RWPE1 (cell line): ENCODE results near the gene BNIP3.

Source experiments
- CTCF ChIA-PET: fragments of 350-600 bp; sonication (Branson Sonifier 250); formaldehyde crosslinking; extraction: SDS; loops from one replicate; lab custom pipeline; 2021; lab: Yijun Ruan, JAX
- POLR2A ChIA-PET: fragments of 400-600 bp; formaldehyde crosslinking; extraction: SDS; loops from one replicate; lab custom pipeline; 2020; ENCODE audit warnings: antibody characterized with exemption; ENCODE audit not compliant: low non-redundant PET; lab: Yijun Ruan, JAX
- DNase-seq: peaks from one replicate; pipeline ENCODE4 v3.0.0; 2012; ENCODE audit warnings: low spot score
- H3K27ac ChIP-seq: fragments of 450-650 bp; 2 replicates; pipeline ENCODE4 v1.5.1; 2017
- TF ChIP-seq, protein P1 (sequence below): fragments of 450-650 bp; conservative IDR thresholded peaks from 2 replicates; pipeline ENCODE4 v1.5.1; 2017; ENCODE audit warnings: low read depth, mild to moderate bottlenecking

The BNIP3 gene

GRCh38 chr10:131972474-131973071 is 9.2 kb downstream of the BNIP3 start:
- ChIA-PET POLR2A (interaction anchor here (0.6 kb wide), 1 partner anchor 26 kb away, joined by 3 read pairs; no protein-coding TSS in a partner anchor), CTCF (interaction anchor here (0.5 to 2.1 kb wide), 3 partner anchors 51 to 1863 kb away, joined by 4 to 10 read pairs (median 6); no protein-coding TSS in a partner anchor)
- TF ChIP-seq, protein P1, sequence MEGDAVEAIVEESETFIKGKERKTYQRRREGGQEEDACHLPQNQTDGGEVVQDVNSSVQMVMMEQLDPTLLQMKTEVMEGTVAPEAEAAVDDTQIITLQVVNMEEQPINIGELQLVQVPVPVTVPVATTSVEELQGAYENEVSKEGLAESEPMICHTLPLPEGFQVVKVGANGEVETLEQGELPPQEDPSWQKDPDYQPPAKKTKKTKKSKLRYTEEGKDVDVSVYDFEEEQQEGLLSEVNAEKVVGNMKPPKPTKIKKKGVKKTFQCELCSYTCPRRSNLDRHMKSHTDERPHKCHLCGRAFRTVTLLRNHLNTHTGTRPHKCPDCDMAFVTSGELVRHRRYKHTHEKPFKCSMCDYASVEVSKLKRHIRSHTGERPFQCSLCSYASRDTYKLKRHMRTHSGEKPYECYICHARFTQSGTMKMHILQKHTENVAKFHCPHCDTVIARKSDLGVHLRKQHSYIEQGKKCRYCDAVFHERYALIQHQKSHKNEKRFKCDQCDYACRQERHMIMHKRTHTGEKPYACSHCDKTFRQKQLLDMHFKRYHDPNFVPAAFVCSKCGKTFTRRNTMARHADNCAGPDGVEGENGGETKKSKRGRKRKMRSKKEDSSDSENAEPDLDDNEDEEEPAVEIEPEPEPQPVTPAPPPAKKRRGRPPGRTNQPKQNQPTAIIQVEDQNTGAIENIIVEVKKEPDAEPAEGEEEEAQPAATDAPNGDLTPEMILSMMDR: no peak
- DNase-seq: no peak
- peak overlapping the region; percentile 48 for H3K27ac ChIP-seq

GRCh38 chr10:131971591-131971990 is 10.1 kb downstream of the BNIP3 start:
- DNase-seq: no peak
- H3K27ac ChIP-seq: no peak overlapping the region; the same call in 1 of the 2 replicates
- TF ChIP-seq, protein P1: no peak
- POLR2A ChIA-PET: no interaction called here
- CTCF ChIA-PET: interaction anchor here (0.8 to 2.1 kb wide), 2 partner anchors 10 to 52 kb away, joined by 3 to 10 read pairs; partner anchors contain the start of gene BNIP3

DNA sequence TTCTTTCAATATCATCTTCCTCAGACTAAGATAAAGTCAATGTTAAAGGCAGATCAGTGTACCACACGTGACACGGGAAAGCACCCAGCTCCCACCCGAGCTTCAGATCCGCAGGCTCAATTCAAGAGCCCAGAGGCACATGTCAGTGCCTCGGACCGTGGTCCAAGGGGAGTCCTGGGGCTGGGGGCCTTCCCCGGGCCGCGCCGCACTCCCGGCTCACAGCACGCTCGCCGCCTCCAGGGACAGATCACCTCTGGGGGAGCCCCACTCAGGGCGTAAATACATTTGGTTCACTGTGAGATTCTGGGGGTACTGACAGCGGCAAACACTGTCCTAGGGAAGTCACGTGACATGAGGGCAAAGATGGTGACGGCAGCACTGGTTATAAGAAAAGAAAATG is 10.8 kb downstream of the BNIP3 start:
- DNase-seq: no peak
- ChIA-PET POLR2A (no interaction called here), CTCF (interaction anchor here (0.8 kb wide), 1 partner anchor 10 kb away, joined by 3 read pairs; the partner anchor contains the start of gene BNIP3)
- H3K27ac ChIP-seq: no peak overlapping the region
- TF ChIP-seq, protein P1: no peak

- CTCF ChIA-PET: no interaction called here
Observed at GRCh38 chr10:131968949-131969348, 12.8 kb downstream of the BNIP3 start.

DNA sequence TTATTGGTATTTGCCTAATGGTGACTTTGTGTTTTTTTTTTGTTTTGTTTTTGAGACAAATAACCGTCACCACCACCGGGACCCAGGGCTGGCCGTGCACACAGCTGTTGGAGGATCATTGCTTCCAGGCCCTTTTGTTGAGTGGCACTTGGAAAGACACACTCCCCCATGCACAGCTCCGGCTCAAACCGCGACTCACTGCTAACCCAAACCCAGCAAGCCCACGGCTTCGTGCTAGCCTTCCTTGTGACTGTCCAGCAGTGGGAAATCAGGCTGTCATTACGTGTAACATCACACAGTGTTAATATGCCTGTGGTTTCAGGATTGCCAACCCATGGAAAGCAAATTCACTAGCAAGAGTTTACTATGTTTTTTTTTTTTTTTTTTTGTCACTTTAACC is 17.4 kb downstream of the BNIP3 start:
- H3K27ac ChIP-seq: no peak overlapping the region
- no peak for DNase-seq
- POLR2A ChIA-PET: no interaction called here
- TF ChIP-seq, protein P1: no peak
- CTCF ChIA-PET: interaction anchor here (0.6 kb wide), 1 partner anchor 25 kb away, joined by 3 read pairs; no protein-coding TSS in a partner anchor

More at GRCh38 chr10:131968949-131969348, 12.8 kb downstream of the BNIP3 start:
- no peak overlapping the region; the same call in 1 of the 2 replicates for H3K27ac ChIP-seq
- no peak for DNase-seq
- TF ChIP-seq, protein P1: no peak
- POLR2A ChIA-PET: no interaction called here

DNA sequence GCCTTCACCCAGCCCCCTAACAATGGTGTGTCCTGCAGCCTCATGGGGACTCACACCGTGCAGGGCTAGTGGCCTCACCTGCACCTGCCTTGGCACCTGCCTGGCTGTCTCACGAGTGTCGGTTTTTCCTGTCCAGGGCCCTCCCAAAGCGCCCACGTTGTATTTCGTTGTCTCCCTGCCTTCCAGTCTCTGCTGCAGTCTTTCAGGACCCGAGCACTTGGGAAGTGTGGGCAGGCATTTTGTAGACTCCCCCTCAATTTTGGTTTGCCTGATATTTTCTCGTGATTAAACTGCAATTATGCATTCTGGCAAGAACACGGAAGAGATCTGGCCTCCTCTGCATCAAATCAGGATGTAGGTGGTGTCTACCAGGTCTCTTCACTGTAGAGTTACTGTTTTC is 17.9 kb downstream of the BNIP3 start:
- DNase-seq: no peak
- ChIA-PET CTCF (no interaction called here), POLR2A (no interaction called here)
- TF ChIP-seq, protein P1: no peak
- no peak overlapping the region for H3K27ac ChIP-seq
